Inflammatory macrophage treated with lipopolysaccharide for 1 hour (primary cell): Measurements from ENCODE around the gene C16orf54.
"Not testable (repeated sequence)": the region's sequence is repeated elsewhere in the genome, so short reads cannot be mapped to it uniquely, and the experiment has no call there.

Experiments used
- DNase-seq, 2 donors: peaks; one replicate each; pipeline ENCODE4 v3.0.0-alpha.2; 2020 to 2022

Gene C16orf54, protein sequence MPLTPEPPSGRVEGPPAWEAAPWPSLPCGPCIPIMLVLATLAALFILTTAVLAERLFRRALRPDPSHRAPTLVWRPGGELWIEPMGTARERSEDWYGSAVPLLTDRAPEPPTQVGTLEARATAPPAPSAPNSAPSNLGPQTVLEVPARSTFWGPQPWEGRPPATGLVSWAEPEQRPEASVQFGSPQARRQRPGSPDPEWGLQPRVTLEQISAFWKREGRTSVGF

DNA sequence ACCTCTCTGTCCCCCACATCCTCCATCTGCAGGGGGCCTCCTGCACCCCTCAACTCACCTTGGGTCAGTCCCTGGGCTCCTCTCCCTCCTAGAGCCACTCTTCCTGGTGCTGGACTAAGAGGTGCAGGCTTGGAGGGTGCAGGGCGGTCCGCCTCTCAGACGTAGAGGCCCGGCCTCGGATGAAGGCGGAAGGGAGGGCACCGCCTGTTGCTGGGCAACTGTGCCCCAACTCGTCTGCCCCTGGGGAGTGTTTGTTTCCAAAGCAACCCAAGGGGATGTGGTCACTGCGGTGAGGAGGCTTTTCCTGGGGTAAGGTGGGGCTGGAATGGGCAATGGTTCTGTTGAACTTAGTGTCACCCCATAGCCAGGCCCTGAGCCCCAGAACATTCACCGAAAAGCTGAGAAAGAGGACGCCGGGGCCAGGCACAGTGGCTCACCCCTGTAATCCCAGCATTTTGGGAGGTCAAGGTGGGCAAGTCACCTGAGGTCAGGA is at the start of gene C16orf54:
Gene C16orf54, minus strand, starts transcription at position 138 of the 493 bp plus-strand sequence. CDS start 1,039 bp downstream, outside the sequence.
- DNase-seq = peak; percentile 82 to 84

DNA sequence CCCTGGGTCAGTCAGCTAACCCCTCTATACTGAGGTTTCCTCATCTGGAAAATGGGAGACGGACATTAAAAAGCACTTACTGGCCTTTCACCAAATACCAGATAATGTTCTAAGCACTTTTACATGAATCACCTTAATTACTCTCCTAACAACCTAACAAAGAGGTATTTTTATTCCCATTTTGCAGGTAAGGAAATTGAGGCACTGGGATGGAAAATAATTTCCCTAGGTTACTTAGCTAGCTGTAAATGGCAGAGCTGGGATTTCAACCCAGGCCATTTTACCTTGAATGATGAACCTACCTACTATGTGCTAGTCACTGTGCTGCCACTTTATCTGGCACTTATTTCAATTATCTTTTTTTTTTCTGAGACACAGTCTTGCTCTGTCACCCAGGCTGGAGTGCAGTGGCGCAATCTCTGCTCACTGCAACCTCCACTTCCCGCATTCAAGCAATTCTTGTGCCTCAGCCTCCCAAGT is 48.5 kb upstream of the C16orf54 start:
- no peak for DNase-seq

DNA sequence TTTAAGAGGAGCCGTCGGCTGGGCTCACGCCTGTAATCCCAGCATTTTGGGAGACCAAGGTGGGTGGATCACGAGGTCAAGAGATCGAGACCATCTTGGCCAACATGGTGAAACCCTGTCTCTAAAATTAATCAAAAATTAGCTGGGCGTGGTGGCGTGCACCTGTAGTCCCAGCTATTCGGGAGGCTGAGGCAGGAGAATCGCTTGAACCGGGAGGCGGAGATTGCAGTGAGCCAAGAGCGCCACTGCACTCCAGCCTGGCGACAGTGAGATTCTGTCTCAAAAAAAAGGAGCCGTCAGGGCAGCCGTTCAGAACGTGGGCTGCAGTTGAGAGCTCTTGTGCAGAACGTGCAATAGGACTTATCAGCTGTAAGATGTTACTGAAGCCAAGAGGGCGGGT is 47.4 kb upstream of the C16orf54 start:
- not testable (repeated sequence) for DNase-seq

DNA sequence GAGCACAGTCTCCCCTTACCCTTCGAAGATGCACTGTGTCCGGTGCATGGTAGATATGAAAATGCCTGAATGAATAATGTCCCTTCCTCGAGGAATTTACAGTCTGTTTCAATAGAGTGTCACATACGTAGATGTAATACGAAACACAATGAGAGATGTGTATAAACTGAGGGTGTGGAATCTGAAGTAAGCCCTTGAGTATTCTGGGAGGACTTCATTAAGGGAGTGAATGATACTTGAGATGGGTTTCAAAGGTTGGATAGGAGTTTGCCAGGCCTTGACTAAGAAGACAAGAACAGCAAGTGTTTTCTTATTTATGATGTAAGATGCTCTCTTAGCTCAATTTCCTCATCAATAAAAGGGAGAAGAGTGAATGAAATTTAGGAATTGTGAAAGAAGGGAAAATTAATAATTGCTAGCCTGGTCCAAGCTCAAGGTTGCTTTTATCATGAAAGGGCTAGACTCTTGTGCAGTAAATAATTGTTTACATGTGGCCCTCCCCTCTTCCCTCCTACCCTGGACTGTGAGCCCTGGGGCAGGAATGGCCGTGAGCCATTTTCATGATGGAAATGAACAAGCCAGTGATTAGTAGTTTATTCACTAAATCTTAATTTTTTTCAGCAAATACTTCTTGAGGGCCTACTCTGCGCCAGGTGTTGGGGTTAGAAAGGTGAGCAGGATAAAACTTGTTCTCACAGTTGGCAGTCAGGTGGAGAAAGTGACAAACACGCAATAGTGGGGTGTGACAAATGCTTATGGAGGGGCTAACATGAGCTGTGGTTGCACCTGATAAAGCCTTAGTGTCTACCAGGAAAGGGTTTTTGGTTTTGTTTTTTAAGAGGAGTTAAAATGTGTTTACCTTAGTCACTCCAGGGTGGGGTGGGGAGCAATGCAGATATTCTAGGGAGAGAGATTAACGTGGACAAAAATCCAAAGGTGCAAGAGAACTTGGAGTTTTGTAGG is 46.3 kb upstream of the C16orf54 start:
- DNase-seq = no peak

DNA sequence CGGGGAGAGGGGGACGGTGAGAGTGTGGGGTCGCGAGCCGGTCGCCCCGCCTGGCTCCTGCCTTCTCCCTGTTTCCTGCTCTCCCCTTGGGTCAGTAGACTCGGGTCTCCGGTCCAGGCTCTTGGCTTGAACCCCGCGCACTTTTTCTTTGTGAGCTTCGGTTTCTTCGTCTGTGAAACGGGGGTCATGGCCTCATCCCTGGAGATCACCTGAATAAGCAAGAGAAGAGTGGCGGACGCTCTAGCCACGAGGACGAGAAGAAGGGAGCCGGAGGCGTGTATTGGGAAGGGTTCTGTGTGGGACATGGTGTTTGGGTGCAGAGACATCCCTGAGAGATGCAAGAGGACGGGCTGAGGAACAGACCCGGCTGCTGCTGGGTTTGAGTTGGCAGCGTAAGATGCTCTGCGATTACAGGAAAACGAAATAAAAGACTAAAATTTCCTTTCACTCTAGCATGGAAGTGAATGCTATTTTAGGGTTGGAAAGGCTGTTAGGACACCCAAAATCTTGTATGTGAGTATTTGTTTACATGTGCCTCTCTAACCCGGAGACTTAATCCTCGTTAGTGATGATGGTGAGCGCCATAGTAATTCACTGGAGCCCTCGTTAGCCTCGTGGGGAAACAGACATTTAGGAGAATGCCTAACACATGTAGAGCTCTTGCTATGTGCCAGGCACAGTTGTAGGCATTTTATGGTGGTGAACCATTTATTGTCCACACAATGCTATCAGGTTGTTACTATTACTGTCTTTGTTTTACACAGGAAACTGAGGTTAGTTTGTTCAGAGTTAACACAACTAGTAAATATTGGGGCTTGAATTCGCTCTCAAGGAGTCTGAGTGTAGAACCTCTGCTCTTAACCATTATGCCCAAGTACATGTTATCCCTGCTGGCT is 45.4 kb upstream of the C16orf54 start:
- no peak for DNase-seq

DNA sequence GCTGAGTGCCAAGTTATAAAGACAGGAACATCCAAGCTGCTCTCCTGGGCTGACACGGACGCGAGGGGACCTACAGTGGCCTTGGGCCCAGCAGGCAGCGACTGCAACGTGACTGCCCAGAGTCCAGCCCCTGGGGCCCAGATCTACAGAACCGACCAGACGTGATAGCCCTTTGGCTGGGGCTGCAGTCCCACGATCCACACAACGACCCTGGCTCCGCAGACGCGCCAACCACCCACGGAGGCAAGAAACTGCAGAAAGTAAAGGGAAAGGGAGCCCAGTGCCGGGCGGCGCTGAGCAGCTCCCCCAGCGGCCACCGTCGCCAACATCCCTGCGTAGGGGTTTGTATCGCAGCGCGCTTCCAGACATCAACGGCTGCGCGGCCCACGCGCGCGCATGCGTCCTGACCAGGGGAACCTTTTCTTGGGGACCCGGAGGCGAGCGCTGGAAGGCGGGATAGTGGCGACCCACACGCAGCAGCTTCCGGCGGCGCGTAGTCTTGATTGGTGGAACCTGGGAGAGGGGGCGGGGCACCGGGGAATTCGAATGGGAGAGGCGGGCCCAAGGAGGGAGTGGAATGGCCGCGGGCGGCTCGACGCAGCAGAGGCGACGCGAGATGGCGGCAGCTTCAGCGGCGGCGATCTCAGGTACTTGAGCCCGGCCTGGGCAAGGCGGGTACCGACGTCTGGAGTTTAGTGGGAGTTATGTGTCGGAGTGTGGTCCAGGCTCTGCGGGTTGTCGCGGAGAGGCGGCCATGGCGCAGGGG is 44.6 kb upstream of the C16orf54 start, which contains the start of gene KIF22:
Gene KIF22, plus strand, starts transcription at position 569 of the 766 bp plus-strand sequence. Its CDS starts 9 bp downstream, at position 578.
- peak; percentile 99 to 100 for DNase-seq

DNA sequence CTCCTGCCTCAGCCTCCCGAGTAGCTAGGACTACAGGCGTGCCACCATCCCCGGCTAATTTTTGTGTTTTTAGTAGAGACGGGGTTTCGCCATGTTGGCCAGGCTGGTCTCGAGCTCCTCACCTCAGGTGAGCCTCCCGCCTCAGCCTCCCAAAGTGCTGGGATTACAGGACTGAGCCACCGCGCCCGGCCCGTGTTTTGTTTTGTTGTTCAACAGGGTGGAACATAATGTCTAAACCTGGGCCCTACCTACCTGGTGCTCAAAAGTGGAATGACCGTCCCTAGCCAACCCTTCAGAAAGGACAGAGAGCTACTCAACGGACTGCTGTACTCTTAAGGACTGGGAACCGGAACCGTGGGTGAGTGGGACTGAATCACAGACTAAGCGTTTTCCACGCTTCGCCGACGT is 44.0 kb upstream of the C16orf54 start:
- DNase-seq = no peak

DNA sequence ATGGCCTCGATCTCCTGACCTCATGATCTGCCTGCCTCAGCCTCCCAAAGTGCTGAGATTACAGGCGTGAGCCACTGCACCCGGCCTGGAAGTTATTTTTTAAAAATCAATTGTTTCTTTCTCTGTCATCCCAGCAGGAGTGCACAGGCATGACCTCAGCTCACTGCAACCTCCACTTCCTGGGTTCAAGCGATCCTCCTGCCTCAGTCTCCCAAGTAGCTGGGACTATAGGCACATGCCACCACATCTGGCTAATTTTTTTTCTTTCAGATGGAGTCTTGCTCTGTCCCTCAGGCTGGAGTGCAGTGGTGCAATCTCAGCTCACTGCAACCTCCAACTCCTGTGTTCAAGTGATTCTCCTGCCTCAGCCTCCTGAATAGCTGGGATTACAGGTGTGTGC is 41.4 kb upstream of the C16orf54 start:
- not testable (repeated sequence) for DNase-seq

DNA sequence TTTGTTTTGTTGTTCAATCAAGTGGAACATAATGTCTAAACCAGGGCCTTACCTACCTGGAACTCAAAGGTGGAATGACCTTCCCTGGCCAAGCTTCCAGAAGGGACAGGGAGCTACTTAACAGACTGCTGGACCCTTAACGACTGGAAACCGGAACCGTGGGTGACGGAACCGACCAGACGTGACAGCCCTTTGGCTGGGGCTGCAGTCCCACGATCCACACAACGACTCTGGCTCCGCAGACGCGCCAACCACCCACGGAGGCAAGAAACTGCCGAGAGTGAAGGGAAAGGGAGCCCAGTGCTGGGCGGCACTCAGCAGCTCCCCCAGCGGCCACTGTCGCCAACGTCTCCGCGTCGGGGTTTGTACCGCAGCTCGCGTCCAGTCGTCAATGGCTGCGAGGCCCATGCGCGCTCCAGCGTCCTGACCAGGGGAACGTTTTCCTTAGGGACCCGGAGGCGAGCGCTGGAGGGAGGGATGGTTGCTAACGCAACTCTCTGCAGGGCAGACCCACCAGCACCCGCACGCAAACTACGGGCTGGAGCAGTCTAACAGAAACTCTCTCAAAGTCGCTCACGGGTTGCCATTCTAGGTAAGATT is 39.2 kb upstream of the C16orf54 start:
- peak; percentile 62 to 86 for DNase-seq

DNA sequence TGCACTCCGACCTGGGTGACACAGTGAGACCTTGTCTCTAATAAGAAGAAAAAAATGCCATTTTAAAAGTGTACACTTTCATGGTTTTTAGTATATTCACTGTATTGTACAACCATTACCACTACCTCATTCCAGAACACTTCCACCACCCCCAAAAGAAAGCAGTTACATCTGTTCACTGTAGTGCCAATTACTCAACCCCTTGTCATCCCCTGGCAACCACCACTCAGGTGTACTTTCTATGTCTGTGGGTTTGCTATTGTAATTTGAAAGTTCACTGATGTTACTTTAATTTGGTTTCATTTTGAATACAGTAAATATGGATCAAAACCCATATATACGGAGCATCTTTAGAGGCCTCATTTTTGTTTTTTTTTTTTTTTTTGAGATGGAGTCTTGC is 38.4 kb upstream of the C16orf54 start:
- DNase-seq = no peak

DNA sequence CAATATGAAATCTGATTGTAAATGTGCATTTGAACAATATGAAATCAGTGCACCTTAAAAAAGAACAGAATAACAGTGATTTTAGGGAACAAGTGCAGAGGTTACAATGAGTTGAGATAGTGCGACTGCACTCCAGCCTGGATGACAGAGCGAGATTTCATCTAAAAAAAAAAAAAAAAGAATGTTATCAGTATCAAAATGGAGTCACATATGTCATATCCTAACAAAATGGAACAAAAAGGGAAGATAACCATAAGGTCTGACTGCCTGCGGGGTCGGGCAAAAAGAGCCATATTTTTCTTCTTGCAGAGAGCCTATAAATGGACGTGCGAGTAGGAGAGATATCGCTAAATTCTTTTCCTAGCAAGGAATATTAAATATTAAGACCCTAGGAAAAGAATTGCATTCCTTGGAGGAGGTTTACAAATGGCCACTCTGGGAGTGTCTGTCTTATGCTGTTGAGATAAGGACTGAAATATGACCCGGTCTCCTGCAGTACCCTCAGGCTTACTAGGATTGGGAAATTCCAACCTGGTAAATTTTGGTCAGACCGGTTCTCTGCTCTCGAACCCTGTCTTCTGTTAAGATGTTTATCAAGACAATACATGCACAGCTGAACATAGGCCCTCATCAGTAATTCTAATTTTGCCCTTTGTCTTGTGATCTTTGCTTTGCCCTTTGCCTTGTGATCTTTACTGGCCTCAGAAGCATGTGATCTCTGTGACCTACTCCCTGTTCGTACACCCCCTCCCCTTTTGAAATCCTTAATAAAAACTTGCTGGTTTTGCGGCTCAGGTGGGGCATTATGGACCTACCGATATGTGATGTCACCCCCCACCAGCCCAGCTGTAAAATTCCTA is 37.5 kb upstream of the C16orf54 start:
- not testable (repeated sequence) for DNase-seq

DNA sequence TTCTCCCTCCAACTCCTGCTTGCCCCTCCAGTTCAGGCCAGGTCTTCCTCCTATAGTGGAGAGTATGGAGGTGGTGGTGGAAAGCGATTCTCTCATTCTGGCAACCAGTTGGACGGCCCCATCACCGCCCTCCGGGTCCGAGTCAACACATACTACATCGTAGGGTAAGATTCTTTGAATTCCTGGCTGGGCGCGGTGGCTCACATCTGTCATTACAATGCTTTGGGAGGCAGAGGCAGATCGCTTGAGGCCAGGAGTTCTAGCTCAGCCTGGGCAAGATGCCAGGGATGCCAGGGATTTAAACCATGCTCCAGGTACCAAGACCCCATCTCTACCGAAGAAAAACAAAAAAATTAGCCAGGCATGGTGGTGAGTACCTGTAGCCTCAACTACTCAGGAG is 33.7 kb upstream of the C16orf54 start:
- no peak for DNase-seq

DNA sequence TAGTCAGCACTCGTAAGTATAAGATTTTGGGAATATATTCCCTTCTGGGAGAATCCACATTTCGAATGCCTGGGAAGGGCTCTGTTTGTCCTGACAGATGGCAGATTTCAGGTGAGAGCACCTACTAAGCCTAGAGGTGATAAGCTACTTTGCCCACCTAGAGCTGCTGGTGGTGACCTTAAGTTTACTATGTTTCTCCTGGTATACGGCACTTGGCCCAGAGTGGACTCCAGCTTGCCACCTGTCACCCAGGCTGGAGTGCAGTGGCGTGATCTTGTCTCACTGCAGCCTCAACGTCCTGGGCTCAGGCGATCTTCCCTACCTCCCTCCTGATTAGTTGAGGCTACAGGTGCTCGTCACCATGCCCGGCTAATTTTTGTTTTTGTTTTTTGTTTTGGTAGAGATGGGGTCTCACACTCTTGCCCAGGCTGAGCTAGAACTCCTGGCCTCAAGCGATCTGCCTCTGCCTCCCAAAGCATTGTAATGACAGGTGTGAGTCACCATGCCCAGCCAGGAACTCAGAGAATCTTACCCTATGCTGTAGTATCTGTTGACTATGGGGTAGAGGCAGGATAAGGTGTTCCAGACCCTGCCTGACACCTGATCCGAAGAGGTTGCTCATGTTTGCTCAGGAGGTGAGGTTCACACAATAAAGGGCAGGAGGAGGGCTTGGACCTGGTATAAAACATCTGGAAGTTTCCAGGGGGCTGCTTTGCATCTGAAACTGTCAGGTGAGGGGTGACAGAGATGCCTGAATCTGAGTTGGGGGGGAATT is 32.0 kb upstream of the C16orf54 start, which contains the start of gene ZG16:
Gene ZG16, plus strand, starts transcription at position 681 of the 775 bp plus-strand sequence. CDS start 1,011 bp downstream, outside the sequence.
- DNase-seq = no peak

DNA sequence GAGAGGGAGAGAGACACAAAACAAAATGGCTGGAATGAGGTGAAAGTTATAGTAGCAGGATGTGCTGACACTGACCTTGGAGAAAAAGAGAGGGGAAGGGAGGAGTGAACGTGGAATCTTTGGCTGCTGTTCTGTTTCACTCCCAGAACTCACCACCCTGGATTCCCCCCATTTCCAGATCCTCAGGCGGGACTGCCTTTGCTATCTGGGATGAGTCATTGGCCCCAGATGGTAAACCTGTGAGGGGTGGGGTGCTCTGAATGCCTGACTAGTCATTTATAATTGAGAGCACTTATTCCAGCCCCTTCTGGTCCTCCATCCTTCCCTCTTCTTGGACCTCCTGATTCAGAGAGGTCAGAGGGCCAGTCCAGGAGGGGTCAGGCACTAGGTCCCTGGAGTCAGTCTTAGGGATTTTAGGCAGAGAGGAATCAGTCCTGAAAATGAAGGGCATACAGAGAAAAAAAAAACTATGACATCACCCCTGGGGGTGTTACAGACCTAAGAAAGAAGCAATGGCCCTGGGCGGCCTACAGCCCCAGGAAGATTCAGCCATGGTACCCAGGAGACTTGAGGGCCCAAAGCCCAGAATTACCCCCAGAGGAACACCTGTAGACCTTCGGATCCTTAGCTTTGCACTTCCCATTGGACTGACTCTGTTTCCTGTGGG is 30.1 kb upstream of the C16orf54 start:
- DNase-seq = no peak

DNA sequence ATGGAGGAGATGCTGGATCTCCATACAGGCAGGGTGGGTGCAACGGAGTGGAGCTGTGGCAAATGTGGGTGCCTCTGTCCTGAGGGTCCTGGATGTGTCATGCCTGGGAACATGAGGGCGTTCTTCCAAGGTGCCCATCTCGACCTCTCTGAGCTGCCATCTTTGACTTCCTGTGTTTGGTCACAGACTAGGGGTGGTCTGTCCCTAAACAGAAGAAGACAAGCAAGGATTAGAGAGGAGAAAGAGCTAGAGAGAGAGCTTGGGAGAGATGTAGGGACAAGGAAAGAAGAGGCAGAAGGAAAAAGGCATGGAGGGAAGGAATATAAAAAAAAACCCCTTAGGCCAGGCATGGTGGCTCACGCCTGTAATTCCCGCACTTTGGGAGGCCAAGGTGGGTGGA is 28.9 kb upstream of the C16orf54 start:
- DNase-seq = no peak

DNA sequence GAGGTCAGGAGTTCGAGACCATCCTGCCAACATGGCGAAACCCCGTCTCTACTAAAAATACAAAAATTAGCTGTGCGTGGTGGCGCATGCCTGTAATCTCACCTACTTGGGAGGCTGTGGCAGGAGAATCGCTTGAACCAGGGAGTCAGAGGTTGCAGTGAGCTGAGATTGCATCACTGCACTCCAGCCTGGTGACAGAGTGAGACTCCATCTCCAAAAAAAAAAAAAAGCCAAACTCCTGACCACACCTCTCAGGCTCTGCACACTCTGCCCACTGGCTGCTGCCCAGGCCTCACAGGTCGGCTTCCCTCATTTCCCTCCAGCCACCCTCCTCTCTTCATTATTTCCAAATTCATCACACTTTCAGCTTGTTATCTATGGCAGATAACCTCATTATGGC is 26.5 kb upstream of the C16orf54 start:
- DNase-seq = not testable (repeated sequence)

DNA sequence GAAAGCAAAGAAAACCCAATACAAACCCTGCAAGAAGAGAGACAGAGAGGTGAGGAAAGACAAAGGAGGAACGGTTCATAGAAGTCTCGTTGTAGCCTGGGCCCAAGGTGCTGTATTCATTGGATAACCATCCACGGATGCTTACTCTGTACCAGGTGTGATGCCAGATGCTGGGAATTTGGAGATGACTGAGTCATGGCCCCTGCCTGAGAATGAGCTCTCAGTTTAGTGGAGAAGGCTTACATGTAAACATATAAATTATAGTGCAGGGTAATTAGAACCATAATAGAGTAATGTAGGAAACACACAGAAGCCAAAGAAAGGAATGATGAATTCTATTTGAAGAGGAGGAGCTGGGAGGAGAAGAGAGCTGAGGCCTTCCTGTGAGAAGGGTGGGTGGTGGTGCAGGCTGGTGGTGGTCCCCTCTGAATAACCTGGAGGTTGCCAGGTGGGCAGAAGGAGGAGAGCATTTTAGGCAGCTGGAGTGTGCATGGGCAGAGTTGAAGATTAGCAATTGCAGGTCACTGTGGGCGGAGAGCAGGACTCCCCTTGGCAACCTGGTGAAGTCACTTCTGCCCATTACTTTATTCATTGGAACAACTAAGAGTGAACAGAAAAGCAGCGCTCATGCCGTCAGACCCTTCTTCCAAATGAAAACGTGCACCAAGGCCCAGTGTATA is 24.6 kb upstream of the C16orf54 start:
- no peak for DNase-seq

DNA sequence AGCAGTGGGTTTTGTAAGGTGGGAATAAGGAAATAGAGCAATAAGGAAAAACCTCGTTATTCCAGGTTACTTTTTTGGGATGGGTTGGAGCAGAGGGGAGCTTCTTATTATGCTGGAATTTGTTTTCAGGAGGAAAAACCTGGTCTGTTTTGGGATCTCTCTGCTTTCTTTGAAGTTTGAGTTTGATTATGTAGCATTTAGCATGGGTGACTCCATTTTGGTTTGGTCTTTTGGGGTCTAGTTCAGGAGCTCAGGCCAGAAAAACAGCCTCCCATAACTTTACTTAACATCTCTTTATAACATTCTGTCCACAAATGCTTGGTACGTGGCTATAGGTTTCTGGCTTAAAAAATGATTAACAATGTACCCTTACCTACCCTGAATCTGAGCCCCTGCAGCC is 23.7 kb upstream of the C16orf54 start:
- DNase-seq = no peak
